ENCODE data around the gene PALB2.

GRCh38 chr16:23594186-23594585, 46.9 kb downstream of the PALB2 start:
- no peak for TF ChIP-seq POLR2AphosphoS5 (IDR thresholded peaks at IDR 0.05)
- TF ChIP-seq CTCF (IDR thresholded peaks at IDR 0.05), result no peak
